Lower lobe of right lung (tissue), 2 donors: ENCODE measurements around the gene PTPRD. TPM values are rescaled to one million over a fixed set of nuclear protein-coding genes. Genes with fewer than 3 reads are reported as not detected.

Experiments
- ATAC-seq, 2 donors: fragments of 200-7000 bp; cut with Tn5 transposase; one replicate each; pipeline ENCODE4 v1.9.1; 2020 to 2022; ENCODE audit warnings: mild to moderate bottlenecking in 2 of 2, moderate library complexity in 2 of 2
- DNase-seq: peaks from one replicate; pipeline ENCODE4 v3.0.0-alpha.2; 2020
- H3K27ac ChIP-seq: fragments of 200-600 bp; one replicate; pipeline ENCODE4 v1.8.0; 2022
- H3K27me3 ChIP-seq: fragments of 200-600 bp; one replicate; pipeline ENCODE4 v1.8.0; 2022; ENCODE audit warnings: low read depth
- H3K36me3 ChIP-seq: fragments of 200-600 bp; one replicate; pipeline ENCODE4 v1.8.0; 2022; ENCODE audit warnings: mild to moderate bottlenecking
- H3K4me1 ChIP-seq: fragments of 200-600 bp; one replicate; pipeline ENCODE4 v1.8.0; 2022
- H3K4me3 ChIP-seq: fragments of 200-600 bp; one replicate; pipeline ENCODE4 v1.8.0; 2022; ENCODE audit warnings: mild to moderate bottlenecking
- H3K9me3 ChIP-seq: fragments of 200-600 bp; one replicate; pipeline ENCODE4 v1.8.0; 2022
- CTCF ChIP-seq: fragments of 200-600 bp; IDR thresholded peaks from one replicate; pipeline ENCODE4 v1.8.0; 2022; ENCODE audit warnings: antibody characterized with exemption, mild to moderate bottlenecking
- intact Hi-C: fragments of 100-400 bp; cut with DNase I; formaldehyde crosslinking; loops from one replicate; pipeline ENCODE4 v1.11.0; 2022
- total RNA-seq: library from RNA; stranded (reverse); fragmentation: NEBNext Ultra II Directional; extraction: Animal tissue kit (Norgen Biotek cat#: 25700); gene quantifications from one replicate; pipeline ENCODE4 v1.2.1, GENCODE V29; 2021
- donor health status: DM: no; HTN: yes; CAD: no; lungs with severe emphysema.

Gene PTPRD
- total RNA-seq, 1 donor from 2014 or later = 17.2 TPM

GRCh38 chr9:10014889-10015288, 597.9 kb downstream of the PTPRD start:
- DNase-seq (no peak), ATAC-seq (no peak)
- Histone ChIP-seq H3K4me1 (no peaks in the 10 kb centered on the region), H3K36me3 (no peaks in the 10 kb centered on the region), H3K4me3 (no peak overlapping the region), H3K27me3 (no peaks in the 10 kb centered on the region), H3K27ac (no peak overlapping the region), H3K9me3 (no peaks in the 10 kb centered on the region)
- intact Hi-C loops = no loop called here
- TF ChIP-seq CTCF = no peak

GRCh38 chr9:10009401-10009800, 603.4 kb downstream of the PTPRD start:
- H3K27me3 ChIP-seq = no peaks in the 10 kb centered on the region
- H3K4me1 ChIP-seq = no peaks in the 10 kb centered on the region
- DNase-seq = no peak
- no peaks in the 10 kb centered on the region for H3K36me3 ChIP-seq
- TF ChIP-seq CTCF = no peak
- H3K4me3 ChIP-seq = no peak overlapping the region
- H3K9me3 ChIP-seq = no peaks in the 10 kb centered on the region
- H3K27ac ChIP-seq = no peak overlapping the region
- intact Hi-C loops = no loop called here
- no peak for ATAC-seq

- Histone ChIP-seq H3K27me3 (no peaks in the 10 kb centered on the region), H3K36me3 (no peaks in the 10 kb centered on the region), H3K4me3 (no peak overlapping the region), H3K27ac (no peak overlapping the region), H3K9me3 (no peaks in the 10 kb centered on the region), H3K4me1 (no peaks in the 10 kb centered on the region)
- DNase-seq = no peak
- no peak for ATAC-seq
- TF ChIP-seq CTCF = no peak
- intact Hi-C loops = no loop called here
Observed at GRCh38 chr9:10008101-10008799, 604.6 kb downstream of the PTPRD start.

- intact Hi-C loops = no loop called here
- TF ChIP-seq CTCF = no peak
Observed at GRCh38 chr9:10007356-10007755, 605.4 kb downstream of the PTPRD start.

GRCh38 chr9:10005206-10005605, 607.6 kb downstream of the PTPRD start:
- DNase-seq = no peak
- Histone ChIP-seq H3K9me3 (no peaks in the 10 kb centered on the region), H3K4me3 (no peak overlapping the region), H3K36me3 (no peaks in the 10 kb centered on the region), H3K27ac (no peak overlapping the region), H3K4me1 (no peaks in the 10 kb centered on the region), H3K27me3 (no peaks in the 10 kb centered on the region)
- ATAC-seq = no peak
- intact Hi-C loops = no loop called here
- no peak for TF ChIP-seq CTCF

More at GRCh38 chr9:10007356-10007755, 605.4 kb downstream of the PTPRD start:
- DNase-seq (no peak), ATAC-seq (no peak)
- H3K36me3 ChIP-seq = no peaks in the 10 kb centered on the region
- H3K4me1 ChIP-seq = no peaks in the 10 kb centered on the region
- no peaks in the 10 kb centered on the region for H3K9me3 ChIP-seq
- H3K27ac ChIP-seq = no peak overlapping the region
- no peak overlapping the region for H3K4me3 ChIP-seq
- H3K27me3 ChIP-seq = no peaks in the 10 kb centered on the region
